Thyroid gland (tissue), 4 donors: ENCODE measurements around the gene PTPRR.

Experiments used
- CTCF ChIP-seq, 6 experiments: fragments of 200-600 bp in 3 of 6; fragments of 450-650 bp in 3 of 6; sonication (generic) in 3 of 6; IDR thresholded peaks; one replicate each; pipeline ENCODE4 v1.5.1; 2016 to 2019; ENCODE audit warnings: antibody characterized with exemption in 6 of 6, mild to moderate bottlenecking in 2 of 6, inconsistent platforms in 1 of 6, moderate library complexity in 1 of 6
- POLR2A ChIP-seq, 2 donors: fragments of 450-650 bp; IDR thresholded peaks; one replicate each; pipeline ENCODE4 v1.6.1; 2017; ENCODE audit warnings: antibody characterized with exemption in 2 of 2, mild to moderate bottlenecking in 2 of 2, moderate library complexity in 1 of 2

- no peak for TF ChIP-seq POLR2A (IDR thresholded peaks at IDR 0.05)
- no peak for TF ChIP-seq CTCF (IDR thresholded peaks at IDR 0.05)
Measured at GRCh38 chr12:70774055-70774454, 146.5 kb downstream of the PTPRR start.
